OCI-LY7 (cell line): Measurements from ENCODE around the gene TMEM208. TPM values are rescaled to one million over a fixed set of nuclear protein-coding genes. Genes with fewer than 3 reads are reported as not detected.

Experiments
- BruUV-seq: library from RNA; stranded (reverse); fragments of 400-500 nt; replicated peaks from 2 replicates; lab custom pipeline; 2021; lab: Mats Ljungman, UMichigan
- CTCF ChIA-PET: fragments of 300-600 bp; sonication (Branson Sonifier 250); formaldehyde crosslinking; loops from one replicate; lab custom pipeline; 2022; ENCODE audit warnings: antibody characterized with exemption; ENCODE audit not compliant: unreplicated experiment; lab: Charles Lee
- POLR2A ChIA-PET: fragments of 300-600 bp; sonication (Branson Sonifier 250); formaldehyde crosslinking; loops from one replicate; lab custom pipeline; 2022; ENCODE audit warnings: antibody characterized with exemption; lab: Charles Lee
- DNase-seq: peaks from one replicate; pipeline ENCODE4 v3.0.0-alpha.2; 2015; ENCODE audit warnings: low spot score
- H2AFZ ChIP-seq: fragments of 200-600 bp; sonication (generic), shearing (Covaris generic); 2 replicates; pipeline ENCODE4 v1.6.1; 2014; ENCODE audit warnings: mild to moderate bottlenecking, antibody characterized with exemption, low read length, moderate library complexity
- H3K27ac ChIP-seq: fragments of 200-600 bp; sonication (generic); 2 replicates; pipeline ENCODE4 v1.5.1; 2014; ENCODE audit warnings: mixed run types, low read depth, mild to moderate bottlenecking, moderate library complexity, low read length, inconsistent platforms; ENCODE audit not compliant: poor library complexity, severe bottlenecking
- H3K36me3 ChIP-seq: fragments of 200-600 bp; sonication (generic); 2 replicates; pipeline ENCODE4 v1.6.1; 2014; ENCODE audit warnings: mild to moderate bottlenecking, antibody characterized with exemption, low read length, moderate library complexity, mixed read lengths; ENCODE audit not compliant: insufficient read depth
- H3K4me1 ChIP-seq: fragments of 200-600 bp; sonication (generic); 2 replicates; pipeline ENCODE4 v1.5.1; 2014; ENCODE audit warnings: mild to moderate bottlenecking, low read length; ENCODE audit not compliant: insufficient read depth, poor library complexity, severe bottlenecking
- H3K4me2 ChIP-seq: fragments of 200-600 bp; sonication (generic); 2 replicates; pipeline ENCODE4 v1.6.1; 2014; ENCODE audit warnings: mild to moderate bottlenecking, low read length
- H3K4me3 ChIP-seq: fragments of 200-600 bp; sonication (generic); 2 replicates; pipeline ENCODE4 v1.5.1; 2014; ENCODE audit warnings: mild to moderate bottlenecking, low read depth, low read length; ENCODE audit not compliant: poor library complexity, severe bottlenecking
- H3K79me2 ChIP-seq: fragments of 200-600 bp; sonication (generic); 2 replicates; pipeline ENCODE4 v1.6.1; 2016; ENCODE audit warnings: low read depth, mild to moderate bottlenecking, low read length, moderate library complexity, mixed read lengths; ENCODE audit not compliant: insufficient read depth
- H3K9me2 ChIP-seq: fragments of 200-600 bp; sonication (generic); 2 replicates; pipeline ENCODE4 v1.6.1; 2016; ENCODE audit warnings: mild to moderate bottlenecking, low read length, mixed read lengths; ENCODE audit not compliant: insufficient read depth
- H3K9me3 ChIP-seq: fragments of 200-600 bp; sonication (generic); 2 replicates; pipeline ENCODE4 v1.6.1; 2014; ENCODE audit warnings: mild to moderate bottlenecking, mixed run types, low read length, mixed read lengths
- H4K20me1 ChIP-seq: fragments of 200-600 bp; sonication (generic); 2 replicates; pipeline ENCODE4 v1.6.1; 2014; ENCODE audit warnings: mild to moderate bottlenecking, antibody characterized with exemption, low read length, moderate library complexity, mixed read lengths; ENCODE audit not compliant: insufficient read depth
- EZH2phosphoT487 ChIP-seq: fragments of 200-600 bp; sonication (generic); IDR thresholded peaks from 2 replicates; pipeline ENCODE4 v1.6.1; 2018; ENCODE audit warnings: low read depth, borderline replicate concordance, mild to moderate bottlenecking, mixed run types, antibody characterized with exemption, low read length, moderate library complexity, mixed read lengths
- intact Hi-C: fragments of 100-400 bp; cut with micrococcal nuclease; formaldehyde crosslinking; loops from one replicate; pipeline ENCODE4 v1.10.0; 2022; ENCODE audit not compliant: unreplicated experiment
- total RNA-seq, 2 experiments: library from RNA; depleted of rRNA in 1 of 2; stranded (reverse); fragments of >200 nt in 1 of 2; shearing (Covaris generic) in 1 of 2; gene quantifications; 2 replicates each; pipeline ENCODE4 v1.2.3, GENCODE V29; 2014 to 2022
- TF ChIP-seq, protein P1 (sequence below): fragments of 200-600 bp; sonication (generic); conservative IDR thresholded peaks from 2 replicates; pipeline ENCODE4 v1.5.1; 2014; ENCODE audit warnings: mild to moderate bottlenecking, antibody characterized with exemption, low read length, moderate library complexity, mixed read lengths

The TMEM208 gene
- total RNA-seq, 2 experiments from 2014 or later = 19.9 to 26.4 TPM

DNA sequence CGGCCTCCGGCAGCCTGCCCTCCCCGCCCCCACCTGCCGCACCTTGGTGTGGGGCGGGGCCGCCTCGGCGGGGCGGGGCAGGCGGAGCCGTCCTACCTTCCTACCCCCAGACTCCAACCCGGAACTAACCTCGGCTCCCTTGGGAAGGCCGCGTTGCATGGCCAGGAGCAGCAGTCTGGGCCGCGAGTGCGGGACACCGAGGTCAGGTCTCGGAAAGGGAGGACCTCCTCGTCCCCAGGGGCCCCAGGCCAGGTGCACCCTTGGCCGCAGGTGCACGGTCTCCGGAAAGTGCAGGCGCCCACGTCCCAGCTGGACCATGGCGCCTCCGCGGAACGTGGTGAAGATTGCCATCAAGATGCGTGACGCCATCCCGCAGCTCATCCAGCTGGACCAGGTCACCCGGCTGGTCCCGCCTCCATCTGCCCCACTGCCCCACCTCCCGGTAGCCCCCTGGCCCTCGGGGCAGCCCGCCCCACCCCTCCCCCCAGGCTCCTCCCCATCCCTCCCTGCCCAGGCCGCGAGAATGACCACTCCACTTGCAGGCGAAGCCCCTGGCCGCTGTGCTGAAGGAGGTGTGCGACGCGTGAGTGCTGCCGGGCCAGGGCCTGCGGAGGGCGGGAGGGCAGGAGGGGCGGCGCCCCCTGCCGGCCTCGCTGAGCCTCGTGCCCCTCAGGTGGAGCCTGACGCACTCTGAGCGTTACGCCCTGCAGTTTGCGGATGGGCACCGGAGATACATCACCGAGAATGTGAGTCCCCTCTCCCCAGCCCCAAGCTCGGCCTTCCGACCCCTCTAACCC is 27.7 kb upstream of the TMEM208 start, which contains the start of gene ELMO3:
Gene ELMO3, plus strand, starts transcription at position 121 of the 797 bp plus-strand sequence. Its CDS starts 196 bp downstream, at position 317.
- H4K20me1 ChIP-seq = no peaks in the 10 kb centered on the region
- no peaks in the 10 kb centered on the region for H3K79me2 ChIP-seq
- no peaks in the 10 kb centered on the region for H3K9me3 ChIP-seq
- no peak within 1 kb of the TSS for H3K4me3 ChIP-seq
- H3K9me2 ChIP-seq = no peaks in the 10 kb centered on the region
- BruUV-seq = no TSS peak
- TF ChIP-seq, protein P1, sequence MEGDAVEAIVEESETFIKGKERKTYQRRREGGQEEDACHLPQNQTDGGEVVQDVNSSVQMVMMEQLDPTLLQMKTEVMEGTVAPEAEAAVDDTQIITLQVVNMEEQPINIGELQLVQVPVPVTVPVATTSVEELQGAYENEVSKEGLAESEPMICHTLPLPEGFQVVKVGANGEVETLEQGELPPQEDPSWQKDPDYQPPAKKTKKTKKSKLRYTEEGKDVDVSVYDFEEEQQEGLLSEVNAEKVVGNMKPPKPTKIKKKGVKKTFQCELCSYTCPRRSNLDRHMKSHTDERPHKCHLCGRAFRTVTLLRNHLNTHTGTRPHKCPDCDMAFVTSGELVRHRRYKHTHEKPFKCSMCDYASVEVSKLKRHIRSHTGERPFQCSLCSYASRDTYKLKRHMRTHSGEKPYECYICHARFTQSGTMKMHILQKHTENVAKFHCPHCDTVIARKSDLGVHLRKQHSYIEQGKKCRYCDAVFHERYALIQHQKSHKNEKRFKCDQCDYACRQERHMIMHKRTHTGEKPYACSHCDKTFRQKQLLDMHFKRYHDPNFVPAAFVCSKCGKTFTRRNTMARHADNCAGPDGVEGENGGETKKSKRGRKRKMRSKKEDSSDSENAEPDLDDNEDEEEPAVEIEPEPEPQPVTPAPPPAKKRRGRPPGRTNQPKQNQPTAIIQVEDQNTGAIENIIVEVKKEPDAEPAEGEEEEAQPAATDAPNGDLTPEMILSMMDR = no peak
- TF ChIP-seq EZH2phosphoT487 = no peak
- H3K36me3 ChIP-seq = peaks cover 96% of the 10 kb centered on the region
- H3K4me1 ChIP-seq = peaks cover under 1% of the 10 kb centered on the region
- DNase-seq = no peak
- no peak within 1 kb of the TSS for H3K27ac ChIP-seq
- POLR2A ChIA-PET = no interaction called here
- no peak within 1 kb of the TSS for H2AFZ ChIP-seq
- no peak within 1 kb of the TSS for H3K4me2 ChIP-seq
- intact Hi-C loops = no loop called here
- CTCF ChIA-PET = no interaction called here

DNA sequence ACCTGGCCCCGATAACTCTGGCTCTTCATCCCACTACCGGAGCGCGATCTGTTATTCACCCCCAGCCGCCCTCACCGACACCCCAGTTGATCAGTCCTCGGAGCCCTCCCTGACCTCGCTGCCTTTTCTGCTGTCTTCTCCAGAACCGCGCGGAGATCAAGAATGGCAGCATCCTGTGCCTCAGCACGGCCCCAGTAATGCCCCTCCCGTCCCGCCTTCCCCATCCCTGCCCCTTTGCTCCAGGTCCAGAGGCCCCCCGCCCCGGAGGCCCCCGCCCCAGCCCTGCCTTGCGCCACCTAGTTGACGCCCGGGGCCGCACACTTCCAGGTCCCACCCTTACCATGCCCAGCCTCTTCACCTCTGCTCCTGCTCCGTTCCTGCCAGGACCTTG is 27.1 kb upstream of the TMEM208 start:
- no TSS peak for BruUV-seq

More for the DNA sequence above, 27.1 kb upstream of the TMEM208 start:
- ChIA-PET CTCF (no interaction called here), POLR2A (no interaction called here)
- H3K36me3 ChIP-seq = peaks cover 93% of the 10 kb centered on the region
- no peak overlapping the region for H3K27ac ChIP-seq
- no peak overlapping the region for H3K4me2 ChIP-seq
- no peaks in the 10 kb centered on the region for H4K20me1 ChIP-seq
- intact Hi-C loops = no loop called here
- no peak overlapping the region for H2AFZ ChIP-seq
- no peak for DNase-seq
- no peaks in the 10 kb centered on the region for H3K9me2 ChIP-seq
- TF ChIP-seq EZH2phosphoT487 = no peak
- TF ChIP-seq, protein P1 = no peak; the same call in 1 of the 2 replicates
- no peaks in the 10 kb centered on the region for H3K79me2 ChIP-seq
- no peaks in the 10 kb centered on the region for H3K4me1 ChIP-seq
- H3K9me3 ChIP-seq = no peaks in the 10 kb centered on the region
- no peak overlapping the region for H3K4me3 ChIP-seq
